Tibial nerve (tissue), 4 donors: ENCODE results near the gene TFEB. TPM values are rescaled to one million over a fixed set of nuclear protein-coding genes. Genes with fewer than 3 reads are reported as not detected.

Source experiments
- DNase-seq, 2 donors: peaks; one replicate each; pipeline ENCODE4 v3.0.0-alpha.2; 2019; ENCODE audit warnings: low spot score in 2 of 2
- H3K27ac ChIP-seq, 4 donors: fragments of 200-600 bp; sonication (generic) in 3 of 4; one replicate each; pipeline ENCODE4 v1.5.1; 2017 to 2019; ENCODE audit warnings: mild to moderate bottlenecking in 1 of 4
- H3K27me3 ChIP-seq, 2 donors: fragments of 200-600 bp; sonication (generic) in 1 of 2; one replicate each; pipeline versions ENCODE4 v1.5.1 to v1.6.0; 2017 to 2019
- H3K36me3 ChIP-seq, 3 donors: fragments of 200-600 bp; sonication (generic); one replicate each; pipeline ENCODE4 v1.5.1; 2018 to 2019
- H3K4me1 ChIP-seq, 4 donors: fragments of 200-600 bp; sonication (generic) in 3 of 4; one replicate each; pipeline ENCODE4 v1.5.1; 2017 to 2019
- H3K4me3 ChIP-seq, 4 donors: fragments of 200-600 bp; sonication (generic) in 3 of 4; one replicate each; pipeline ENCODE4 v1.5.1; 2017 to 2019; ENCODE audit warnings: mild to moderate bottlenecking in 1 of 4, moderate library complexity in 1 of 4
- H3K9me3 ChIP-seq, 4 donors: fragments of 200-600 bp; sonication (generic) in 3 of 4; one replicate each; pipeline ENCODE4 v1.5.1; 2017 to 2019
- CTCF ChIP-seq, 5 experiments: fragments of 200-600 bp in 3 of 5; fragments of 450-650 bp in 2 of 5; sonication (generic) in 3 of 5; IDR thresholded peaks; one replicate each; pipeline ENCODE4 v1.5.1; 2016 to 2019; ENCODE audit warnings: antibody characterized with exemption in 5 of 5, mild to moderate bottlenecking in 3 of 5, moderate library complexity in 2 of 5
- EP300 ChIP-seq, 2 donors: sonication (generic); formaldehyde crosslinking; IDR thresholded peaks; one replicate each; pipeline ENCODE4 v1.6.1; 2017; ENCODE audit warnings: antibody characterized with exemption in 2 of 2, mild to moderate bottlenecking in 1 of 2
- POLR2A ChIP-seq, 2 donors: fragments of 450-650 bp; IDR thresholded peaks; one replicate each; pipeline ENCODE4 v1.6.1; 2017; ENCODE audit warnings: antibody characterized with exemption in 2 of 2, mild to moderate bottlenecking in 2 of 2, moderate library complexity in 2 of 2
- WGBS, 2 donors: methylation state at CpG; one replicate each; pipeline ENCODE4 v1.1.5; 2018; 5-methylcytosine and 5-hydroxymethylcytosine counted together
- total RNA-seq, 4 donors: library from RNA; depleted of rRNA; stranded (reverse); fragments of >200 nt; gene quantifications; one replicate each; pipeline ENCODE4 v1.1.0, GENCODE V29; 2016

The TFEB gene
- total RNA-seq, 4 donors from 2014 or later, result 19.2 to 28.8 (median 20.6) TPM

- no peak for DNase-seq
- H3K9me3 ChIP-seq, result no peaks in the 10 kb centered on the region
These were observed 12.1 kb upstream of the TFEB start, which contains the start of gene PGC for GRCh38 chr6:41747256-41748101. Gene PGC (minus strand): TSS chr6:41747397. CDS start chr6:41747334, 63 bp downstream.

GRCh38 chr6:41746107-41746506 lies 10.7 kb upstream of the TFEB start:
- Histone ChIP-seq H3K27me3 (no peaks in the 10 kb centered on the region), H3K9me3 (no peaks in the 10 kb centered on the region), H3K36me3 (no peaks in the 10 kb centered on the region), H3K4me3 (no peak overlapping the region), H3K4me1 (no peaks in the 10 kb centered on the region), H3K27ac (no peak overlapping the region)
- 82 to 90% methylated on average over 10 of the region's 10 CpGs for WGBS, 2 donors
- TF ChIP-seq POLR2A (IDR thresholded peaks at IDR 0.05) (no peak), CTCF (IDR thresholded peaks at IDR 0.05) (no peak), EP300 (IDR thresholded peaks at IDR 0.05) (no peak)
- no peak for DNase-seq

More at GRCh38 chr6:41747256-41748101, 12.1 kb upstream of the TFEB start, which contains the start of gene PGC:
- H3K27ac ChIP-seq, result no peak within 1 kb of the TSS
- no peak within 1 kb of the TSS for H3K4me3 ChIP-seq
- TF ChIP-seq EP300 (IDR thresholded peaks at IDR 0.05) (no peak), POLR2A (IDR thresholded peaks at IDR 0.05) (no peak), CTCF (IDR thresholded peaks at IDR 0.05) (no peak)
- no peaks in the 10 kb centered on the region for H3K4me1 ChIP-seq
- no peaks in the 10 kb centered on the region for H3K36me3 ChIP-seq
- 79 to 82% methylated on average over 15 of the region's 15 CpGs for WGBS, 2 donors
- H3K27me3 ChIP-seq, result no peaks in the 10 kb centered on the region

GRCh38 chr6:41744236-41744787 lies 8.9 kb upstream of the TFEB start:
- H3K27me3 ChIP-seq, result no peaks in the 10 kb centered on the region
- no peak for DNase-seq
- no peak overlapping the region for H3K4me3 ChIP-seq
- H3K9me3 ChIP-seq, result no peaks in the 10 kb centered on the region
- H3K27ac ChIP-seq, result no peak overlapping the region
- no peak for TF ChIP-seq EP300 (IDR thresholded peaks at IDR 0.05)
- no peak for TF ChIP-seq CTCF (IDR thresholded peaks at IDR 0.05)
- no peak for TF ChIP-seq POLR2A (IDR thresholded peaks at IDR 0.05)
- no peaks in the 10 kb centered on the region for H3K4me1 ChIP-seq
- whole genome bisulfite sequencing, 2 donors, result 70 to 82% methylated on average over 7 of the region's 7 CpGs
- H3K36me3 ChIP-seq, result no peaks in the 10 kb centered on the region

- H3K27me3 ChIP-seq, result no peaks in the 10 kb centered on the region
- H3K9me3 ChIP-seq, result no peaks in the 10 kb centered on the region
- no peak for TF ChIP-seq CTCF (IDR thresholded peaks at IDR 0.05)
- no peak for TF ChIP-seq EP300 (IDR thresholded peaks at IDR 0.05)
- TF ChIP-seq POLR2A (IDR thresholded peaks at IDR 0.05), result no peak
- 80 to 86% methylated on average over 5 to 6 of the region's 6 CpGs for WGBS, 2 donors
- DNase-seq, result no peak
- H3K4me3 ChIP-seq, result no peak overlapping the region
- H3K27ac ChIP-seq, result no peak overlapping the region
- H3K4me1 ChIP-seq, result no peaks in the 10 kb centered on the region
- H3K36me3 ChIP-seq, result no peaks in the 10 kb centered on the region
These were observed 8.2 kb upstream of the TFEB start for GRCh38 chr6:41743406-41744235.
